Coronary artery (tissue), 2 donors: ENCODE measurements around the gene TANC1.
"Not testable (repeated sequence)": the region's sequence is repeated elsewhere in the genome, so short reads cannot be mapped to it uniquely, and the experiment has no call there.

Experiments used
- DNase-seq: peaks from one replicate; pipeline ENCODE4 v3.0.0-alpha.2; 2017; ENCODE audit warnings: low spot score
- H3K27ac ChIP-seq, 2 donors: fragments of 200-600 bp; sonication (generic); one replicate each; pipeline ENCODE4 v1.5.1; 2016 to 2019
- H3K4me3 ChIP-seq: fragments of 200-600 bp; sonication (generic); 2 replicates; pipeline ENCODE4 v1.5.1; 2016; ENCODE audit warnings: mild to moderate bottlenecking, moderate library complexity
- TF ChIP-seq, protein P1 (sequence below): fragments of 200-600 bp; sonication (generic); IDR thresholded peaks from one replicate; pipeline ENCODE4 v1.5.1; 2019; ENCODE audit warnings: antibody characterized with exemption

TANC1 gene

DNA sequence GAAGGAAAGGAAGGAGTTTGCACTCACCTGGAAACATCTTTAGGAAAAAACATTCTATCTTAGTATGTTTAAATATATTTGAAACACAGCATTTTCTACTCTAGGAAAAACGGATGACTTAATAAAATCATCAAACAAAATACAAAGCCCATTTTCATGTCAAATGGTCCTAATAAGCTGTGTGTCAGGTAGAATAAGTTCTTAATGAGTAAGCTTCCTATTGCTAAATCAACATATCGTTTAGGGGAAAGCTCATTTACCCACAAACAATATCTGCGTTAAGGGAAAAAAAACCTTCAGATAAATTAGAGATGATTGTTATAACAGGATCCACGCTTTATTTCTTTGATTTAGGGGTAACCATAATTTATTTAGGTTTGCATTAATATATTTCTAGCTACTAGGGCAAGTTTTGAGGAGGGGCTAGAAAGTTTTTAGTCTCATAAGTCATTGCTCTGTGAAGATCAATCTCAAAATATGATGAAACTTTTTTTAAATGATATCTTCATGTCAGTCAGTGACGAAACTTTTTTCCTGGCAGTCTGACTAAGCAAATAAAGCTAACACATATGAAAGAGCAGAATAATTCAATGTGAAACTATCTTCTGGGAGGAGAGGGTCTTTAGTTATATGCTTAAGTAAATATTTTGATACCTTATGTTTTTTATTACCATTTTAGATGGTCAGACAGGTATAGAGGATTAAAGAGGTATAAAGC lies 170.9 kb downstream of the TANC1 start:
- H3K27ac ChIP-seq: no peak overlapping the region
- TF ChIP-seq, protein P1, sequence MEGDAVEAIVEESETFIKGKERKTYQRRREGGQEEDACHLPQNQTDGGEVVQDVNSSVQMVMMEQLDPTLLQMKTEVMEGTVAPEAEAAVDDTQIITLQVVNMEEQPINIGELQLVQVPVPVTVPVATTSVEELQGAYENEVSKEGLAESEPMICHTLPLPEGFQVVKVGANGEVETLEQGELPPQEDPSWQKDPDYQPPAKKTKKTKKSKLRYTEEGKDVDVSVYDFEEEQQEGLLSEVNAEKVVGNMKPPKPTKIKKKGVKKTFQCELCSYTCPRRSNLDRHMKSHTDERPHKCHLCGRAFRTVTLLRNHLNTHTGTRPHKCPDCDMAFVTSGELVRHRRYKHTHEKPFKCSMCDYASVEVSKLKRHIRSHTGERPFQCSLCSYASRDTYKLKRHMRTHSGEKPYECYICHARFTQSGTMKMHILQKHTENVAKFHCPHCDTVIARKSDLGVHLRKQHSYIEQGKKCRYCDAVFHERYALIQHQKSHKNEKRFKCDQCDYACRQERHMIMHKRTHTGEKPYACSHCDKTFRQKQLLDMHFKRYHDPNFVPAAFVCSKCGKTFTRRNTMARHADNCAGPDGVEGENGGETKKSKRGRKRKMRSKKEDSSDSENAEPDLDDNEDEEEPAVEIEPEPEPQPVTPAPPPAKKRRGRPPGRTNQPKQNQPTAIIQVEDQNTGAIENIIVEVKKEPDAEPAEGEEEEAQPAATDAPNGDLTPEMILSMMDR: no peak
- DNase-seq: no peak
- H3K4me3 ChIP-seq: no peak overlapping the region

DNA sequence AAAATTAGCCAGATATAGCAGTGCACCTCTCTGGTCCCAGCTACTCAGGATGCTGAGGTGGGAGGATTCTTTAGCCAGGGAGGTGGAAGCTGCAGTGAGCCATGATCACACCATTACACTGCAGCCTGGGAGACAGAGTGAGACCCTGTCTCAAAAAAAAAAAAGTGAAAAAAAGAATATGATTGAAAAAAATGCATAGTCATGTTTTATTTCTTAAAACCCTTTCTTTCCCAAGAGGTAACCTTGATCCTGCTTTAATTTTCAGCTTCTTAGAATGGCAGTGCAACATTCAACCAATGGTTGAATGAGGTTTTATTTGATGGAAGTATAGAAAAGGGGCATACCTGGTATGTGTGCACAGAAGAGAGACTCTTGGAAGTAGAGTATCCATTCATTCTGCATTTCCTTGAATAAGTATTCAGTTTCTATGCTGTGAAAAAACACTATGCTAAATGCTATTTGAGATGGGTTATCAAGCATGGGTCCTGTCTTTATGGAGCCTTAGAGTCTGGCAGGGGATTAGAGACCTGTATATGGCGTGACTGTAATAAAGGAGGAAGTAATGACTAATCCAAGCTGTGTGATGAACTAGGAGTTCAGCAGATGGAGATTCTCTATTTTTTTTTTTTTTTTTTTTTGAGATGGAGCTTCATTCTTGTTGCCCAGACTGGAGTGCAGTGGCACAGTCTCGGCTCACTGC lies 171.8 kb downstream of the TANC1 start:
- TF ChIP-seq, protein P1: no peak
- DNase-seq: no peak
- H3K4me3 ChIP-seq: no peak overlapping the region
- no peak overlapping the region for H3K27ac ChIP-seq

DNA sequence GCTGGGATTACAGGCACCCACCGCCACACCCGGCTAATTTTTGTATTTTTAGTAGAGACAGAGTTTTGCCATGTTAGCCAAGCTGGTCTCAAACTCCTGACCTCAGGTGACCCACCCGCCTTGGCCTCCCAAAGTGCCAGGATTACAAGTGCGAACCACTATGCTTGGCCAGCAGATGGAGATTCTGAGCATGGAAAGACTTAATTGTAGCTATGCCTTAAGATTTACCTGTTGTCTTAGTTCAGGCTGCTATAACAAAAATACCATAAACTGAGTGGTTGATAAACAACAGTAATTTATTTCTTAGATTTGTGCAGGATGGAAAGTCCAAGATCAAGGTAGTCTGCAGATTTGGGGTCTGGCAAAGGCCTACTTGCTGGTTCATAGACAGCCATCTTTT lies 172.4 kb downstream of the TANC1 start:
- H3K27ac ChIP-seq, H3K4me3 ChIP-seq, DNase-seq: not testable (repeated sequence)

DNA sequence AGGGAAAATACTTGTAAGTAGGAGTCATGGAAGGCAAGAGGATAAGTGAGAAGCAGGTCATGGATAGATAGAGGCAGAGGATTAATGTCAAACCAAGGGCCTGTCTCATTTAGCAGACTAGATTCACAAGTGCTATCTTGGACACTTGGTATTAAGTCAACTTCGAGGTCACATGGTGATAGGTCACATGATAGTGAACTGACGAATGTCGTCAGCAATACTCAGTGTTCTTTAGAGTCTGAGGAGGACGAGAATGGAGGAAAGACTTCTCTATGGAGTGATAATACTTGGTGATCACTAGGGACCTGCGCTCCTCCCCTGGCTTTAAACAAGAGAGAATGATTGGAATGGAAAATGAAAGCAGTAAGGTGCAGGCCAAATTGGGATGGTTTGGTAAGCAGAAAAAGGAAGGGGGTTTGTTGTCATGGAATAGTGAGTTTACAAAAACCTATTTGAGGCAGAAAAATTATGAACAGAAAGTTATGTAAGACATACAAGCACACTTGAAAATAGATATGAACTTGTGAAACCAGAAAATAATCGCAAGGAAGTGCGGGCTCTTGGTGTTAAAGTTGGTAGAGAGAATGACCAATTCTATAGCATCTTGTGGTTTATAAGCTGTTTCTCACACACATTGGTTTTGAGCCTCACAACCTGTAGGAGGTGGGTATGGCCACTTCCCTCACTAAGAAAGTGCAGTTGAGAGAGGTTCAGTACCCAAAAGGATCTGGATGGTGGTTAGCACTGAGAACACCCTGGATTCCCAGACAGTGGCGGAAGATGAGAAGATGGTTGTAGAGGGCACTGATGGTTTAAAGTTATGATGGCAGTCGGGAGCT lies 176.6 kb downstream of the TANC1 start:
- no peak overlapping the region for H3K27ac ChIP-seq
- TF ChIP-seq, protein P1: no peak
- no peak for DNase-seq
- H3K4me3 ChIP-seq: no peak overlapping the region

DNA sequence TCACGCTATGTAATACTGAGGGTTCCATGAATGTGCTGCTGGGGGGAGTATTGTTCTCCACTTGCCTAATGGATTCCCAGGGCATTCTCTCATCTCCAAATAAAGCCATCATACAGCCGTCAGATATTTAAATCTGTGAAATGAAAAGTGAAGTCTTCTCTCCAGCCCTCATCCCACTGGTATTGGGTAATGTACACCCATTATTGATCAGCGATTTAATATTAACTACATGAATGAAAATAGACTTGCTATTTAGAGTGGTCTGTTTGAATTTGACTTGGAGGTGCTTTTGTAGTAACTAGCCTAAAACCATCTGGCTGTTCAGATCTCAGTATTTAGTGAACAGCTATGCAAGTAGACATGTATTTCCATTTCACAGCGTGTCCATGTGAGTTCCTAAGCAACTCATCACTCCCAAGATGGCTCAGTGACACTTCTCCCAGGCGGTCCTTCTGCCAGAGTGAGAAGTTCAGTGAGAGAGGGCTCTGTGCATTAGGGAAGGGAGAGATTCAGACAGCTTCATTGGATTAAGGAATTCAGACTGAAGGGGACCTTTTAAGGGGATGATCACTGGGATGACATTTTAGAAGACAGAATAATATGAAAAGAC lies 177.4 kb downstream of the TANC1 start:
- TF ChIP-seq, protein P1: no peak
- Histone ChIP-seq H3K4me3 (no peak overlapping the region), H3K27ac (no peak overlapping the region)

DNA sequence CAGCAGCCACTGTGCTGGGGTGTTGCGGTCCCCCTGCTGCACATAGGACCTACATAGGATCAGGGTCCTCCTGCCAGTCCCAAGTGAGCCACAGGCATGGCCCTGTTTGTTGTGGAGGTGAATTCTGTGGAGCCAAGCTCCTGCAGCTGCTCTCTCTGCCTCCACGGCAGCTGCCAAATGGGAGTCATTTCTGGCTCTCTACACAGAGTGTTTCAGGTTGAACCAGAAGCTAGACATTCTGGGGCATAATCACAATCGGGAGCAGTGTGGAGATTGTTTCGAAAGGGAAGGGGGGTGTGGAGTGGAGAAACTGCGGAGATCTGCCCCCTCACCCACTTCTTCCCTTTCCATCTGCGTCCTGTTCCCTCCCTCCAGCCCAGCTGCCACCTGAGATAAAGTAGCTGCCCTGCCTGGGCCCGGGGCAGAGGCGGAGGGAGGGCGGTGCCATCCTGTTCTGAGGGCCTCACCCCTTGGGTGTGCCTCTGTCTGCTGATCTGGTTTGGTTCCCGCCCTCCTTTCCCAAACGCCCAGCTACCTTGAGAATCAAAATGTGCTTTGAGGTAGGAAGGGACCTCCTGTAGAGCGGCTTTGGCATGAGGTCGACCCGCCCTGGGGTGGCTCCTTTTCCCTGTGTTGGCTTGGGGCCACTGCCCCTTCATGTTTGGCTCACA lies 178.7 kb downstream of the TANC1 start:
- peak overlapping the region in 1 of 2 donors; percentile 43 for H3K27ac ChIP-seq
- TF ChIP-seq, protein P1: no peak
- DNase-seq: no peak
- no peak overlapping the region for H3K4me3 ChIP-seq

More for the DNA sequence above, 177.4 kb downstream of the TANC1 start:
- no peak for DNase-seq
